NT2/D1 (cell line): Measurements from ENCODE around the gene GCC2.

Experiments used
- SUZ12 ChIP-seq: IDR thresholded peaks from 2 replicates; pipeline ENCODE4 v1.6.1; 2011; ENCODE audit not compliant: insufficient read length, insufficient read depth; ENCODE audit errors: extremely low read depth
- YY1 ChIP-seq: IDR thresholded peaks from 2 replicates; pipeline ENCODE4 v1.6.1; 2011; ENCODE audit not compliant: insufficient read length, insufficient read depth
- ZNF274 ChIP-seq: IDR thresholded peaks from 2 replicates; pipeline ENCODE4 v1.6.1; 2011; ENCODE audit warnings: mild to moderate bottlenecking, low read depth, low read length

- TF ChIP-seq SUZ12: no peak
- TF ChIP-seq YY1: no peak
- TF ChIP-seq ZNF274: no peak
Measured at GRCh38 chr2:108441712-108442111, 7.3 kb upstream of the GCC2 start.
